NCI-H82 treated with DMSO at 0.1 percent for 48 hours (cell line): ENCODE data around the gene TCEAL4.
"Not testable (repeated sequence)": the region's sequence is repeated elsewhere in the genome, so short reads cannot be mapped to it uniquely, and the experiment has no call there.

Experiments
- DNase-seq: peaks from one replicate; lab custom pipeline; 2025; ENCODE audit not compliant: unreplicated experiment; lab: John Stamatoyannopoulos, UW

Gene TCEAL4

DNA sequence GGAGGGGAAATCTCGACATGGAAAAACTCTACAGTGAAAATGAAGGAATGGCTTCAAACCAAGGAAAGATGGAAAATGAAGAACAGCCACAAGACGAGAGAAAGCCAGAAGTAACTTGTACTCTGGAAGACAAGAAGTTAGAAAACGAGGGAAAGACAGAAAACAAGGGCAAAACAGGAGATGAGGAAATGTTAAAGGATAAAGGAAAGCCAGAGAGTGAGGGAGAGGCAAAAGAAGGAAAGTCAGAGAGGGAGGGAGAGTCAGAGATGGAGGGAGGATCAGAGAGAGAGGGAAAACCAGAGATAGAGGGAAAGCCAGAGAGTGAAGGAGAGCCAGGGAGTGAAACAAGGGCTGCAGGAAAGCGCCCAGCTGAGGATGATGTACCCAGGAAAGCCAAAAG, 1.3 kb downstream of the TCEAL4 start:
- DNase-seq, result no peak

DNA sequence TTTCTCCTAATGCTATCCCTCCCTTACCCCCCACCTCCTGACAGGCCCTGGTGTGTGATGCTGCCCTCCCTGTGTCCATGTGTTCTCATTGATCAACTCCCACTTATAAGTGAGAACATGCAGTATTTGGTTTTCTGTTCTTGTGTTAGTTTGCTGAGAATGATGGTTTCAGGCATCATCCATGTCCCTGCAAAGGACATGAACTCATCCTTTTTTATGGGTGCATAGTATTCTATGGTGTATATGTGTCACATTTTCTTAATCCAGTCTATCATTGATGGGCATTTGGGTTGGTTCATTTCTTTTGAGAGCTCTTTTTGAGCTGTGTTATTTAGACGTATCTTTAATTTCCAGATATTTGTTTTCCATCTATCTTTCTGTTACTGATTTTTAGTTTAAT, 7.0 kb downstream of the TCEAL4 start:
- DNase-seq, result not testable (repeated sequence)

GRCh38 chrX:103595202-103595601, 9.9 kb downstream of the TCEAL4 start:
- DNase-seq, result not testable (repeated sequence)

GRCh38 chrX:103607364-103608305, 22.3 kb downstream of the TCEAL4 start, which contains the start of gene TCEAL3:
Gene TCEAL3 (plus strand): TSS chrX:103607963. CDS start chrX:103609065, 1,102 bp downstream.
- DNase-seq, result no peak

DNA sequence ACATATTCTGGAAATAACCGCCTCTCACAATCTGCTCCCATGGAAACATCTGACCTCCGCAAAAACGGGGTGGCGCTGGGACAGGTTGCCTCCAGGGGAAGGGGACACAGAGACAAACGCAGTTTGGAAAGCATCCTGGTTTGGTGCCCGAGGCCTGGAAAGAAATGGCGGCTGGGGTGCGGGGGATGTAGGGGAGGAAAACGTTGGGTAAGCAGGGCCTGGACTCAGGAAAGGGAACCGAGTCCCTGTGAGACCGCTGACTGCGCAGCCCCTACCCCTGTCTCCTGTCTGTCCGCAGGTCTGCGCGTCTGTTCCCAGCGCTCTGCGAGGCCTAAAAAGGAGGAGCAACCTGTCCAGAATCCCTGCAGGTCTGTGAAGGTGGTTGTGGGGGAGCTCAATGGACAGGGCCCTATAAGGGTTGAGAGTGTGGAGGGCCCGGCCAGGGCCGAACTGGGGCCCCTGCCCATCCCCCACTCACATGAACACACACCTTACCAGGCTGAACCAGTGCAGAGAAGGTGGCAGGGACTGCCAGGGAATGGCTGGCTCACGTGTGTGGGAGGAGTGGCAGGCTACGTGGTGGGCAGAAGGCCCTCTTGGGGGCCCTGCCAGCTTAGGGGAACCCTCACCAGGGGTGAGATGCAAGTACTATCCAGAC, 23.1 kb downstream of the TCEAL4 start:
- no peak for DNase-seq

- DNase-seq, result no peak
These were observed 25.0 kb downstream of the TCEAL4 start for GRCh38 chrX:103610282-103610681.

DNA sequence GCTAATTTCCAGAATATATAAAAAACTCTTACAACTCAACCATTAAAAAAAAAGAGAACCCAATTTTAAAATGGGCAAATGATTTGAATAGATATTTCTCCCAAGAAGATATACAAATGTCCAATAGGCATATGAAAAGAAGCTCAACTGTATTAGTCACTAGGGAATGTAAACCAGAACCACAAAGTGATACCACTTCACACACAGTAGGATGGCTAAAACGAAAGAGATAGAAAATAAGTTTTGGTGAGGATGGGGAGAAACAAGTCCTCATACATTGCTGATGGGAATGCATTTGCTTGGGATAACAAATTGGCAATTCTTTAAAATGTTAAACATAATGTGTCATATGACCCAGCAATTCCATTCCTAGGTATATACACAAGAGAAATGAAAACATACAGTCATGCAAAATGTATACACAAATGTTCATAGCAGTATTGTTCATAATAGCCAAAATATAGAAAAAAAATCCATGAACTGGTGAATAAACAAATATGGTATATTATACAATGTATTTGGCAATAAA, 28.1 kb downstream of the TCEAL4 start:
- no peak for DNase-seq

GRCh38 chrX:103614999-103615398, 29.7 kb downstream of the TCEAL4 start:
- no peak for DNase-seq

GRCh38 chrX:103615781-103616371, 30.6 kb downstream of the TCEAL4 start:
- DNase-seq, result no peak

DNA sequence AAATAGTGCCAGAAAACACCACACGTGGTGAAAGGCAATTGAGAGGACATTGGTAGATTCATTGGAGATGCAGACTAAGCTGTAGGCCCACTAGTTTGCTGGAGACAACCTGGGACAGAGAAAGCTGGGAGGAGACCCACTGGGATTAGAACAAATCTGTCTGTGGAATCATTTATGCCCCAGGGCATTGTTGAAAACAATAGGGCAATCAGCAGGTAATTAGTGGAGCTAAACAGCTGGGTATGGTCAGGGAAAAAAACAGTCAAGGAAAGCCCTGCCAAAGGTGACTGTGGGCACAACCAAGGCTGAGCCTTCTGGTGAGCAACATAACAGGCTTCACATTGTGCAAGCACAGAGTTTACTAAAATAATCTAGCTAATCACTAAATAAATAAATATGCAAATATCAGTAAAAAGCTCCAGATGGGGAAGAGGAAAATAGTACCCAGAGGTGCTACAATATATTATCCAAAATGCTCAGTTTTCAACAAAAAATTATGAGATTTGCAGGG, 31.4 kb downstream of the TCEAL4 start:
- no peak for DNase-seq

DNA sequence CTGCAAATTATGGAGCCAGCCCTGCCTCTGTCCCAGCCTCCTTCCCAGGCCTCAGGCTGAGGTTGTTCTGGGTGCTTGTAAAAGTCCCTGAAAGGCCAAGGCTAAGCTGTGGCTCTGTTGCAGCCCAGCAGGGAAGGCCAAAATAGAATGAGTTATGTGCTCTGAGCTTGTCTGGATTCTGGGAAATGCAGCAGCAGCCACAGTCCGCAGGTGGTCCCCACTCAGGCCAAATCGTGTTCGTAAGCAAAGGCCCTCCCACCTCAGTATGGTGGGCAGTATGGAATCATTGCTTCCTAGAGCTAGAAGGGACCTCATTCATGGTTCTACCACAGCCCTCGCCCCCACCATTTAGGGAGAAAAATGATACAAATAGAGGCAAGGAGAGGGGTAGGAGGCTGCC, 38.8 kb downstream of the TCEAL4 start:
- no peak for DNase-seq

- DNase-seq, result no peak
These were observed 41.5 kb downstream of the TCEAL4 start for GRCh38 chrX:103626855-103627254.

GRCh38 chrX:103628386-103629317, 43.3 kb downstream of the TCEAL4 start, which contains the start of gene TCEAL1:
Gene TCEAL1 (plus strand): TSS chrX:103628975. CDS start chrX:103629917, 942 bp downstream.
- DNase-seq, result peak; percentile 49

DNA sequence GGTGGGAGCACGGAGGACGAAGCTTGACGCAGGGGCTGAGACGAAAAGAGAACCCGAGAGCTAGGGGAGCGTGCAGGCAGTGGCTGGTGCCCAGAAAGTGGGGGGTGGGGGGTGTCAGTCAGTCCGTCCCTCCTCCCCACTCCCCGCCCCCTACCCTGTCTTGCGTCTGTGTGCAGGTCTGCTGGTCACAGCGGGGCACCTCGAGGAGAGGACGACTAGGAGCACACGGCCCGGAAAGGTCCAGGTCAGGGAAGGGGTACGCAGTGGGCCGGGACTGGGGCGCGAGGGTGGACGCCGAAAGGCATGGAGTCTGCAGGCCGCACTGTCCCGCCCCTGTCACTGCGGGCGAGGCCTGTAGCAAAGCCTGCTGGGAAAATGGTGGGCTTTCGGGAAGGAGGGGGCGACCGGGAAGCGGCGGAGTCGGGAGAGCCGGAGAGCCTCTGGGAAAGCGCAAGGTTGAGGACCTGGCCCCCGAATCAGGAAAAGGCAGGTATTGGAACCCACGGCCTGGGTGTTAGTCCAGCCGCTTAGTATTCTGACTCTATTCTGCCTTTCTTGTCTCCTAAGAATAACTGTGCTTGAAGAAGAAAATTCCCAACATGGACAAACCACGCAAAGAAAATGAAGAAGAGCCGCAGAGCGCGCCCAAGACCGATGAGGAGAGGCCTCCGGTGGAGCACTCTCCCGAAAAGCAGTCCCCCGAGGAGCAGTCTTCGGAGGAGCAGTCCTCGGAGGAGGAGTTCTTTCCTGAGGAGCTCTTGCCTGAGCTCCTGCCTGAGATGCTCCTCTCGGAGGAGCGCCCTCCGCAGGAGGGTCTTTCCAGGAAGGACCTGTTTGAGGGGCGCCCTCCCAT, 44.2 kb downstream of the TCEAL4 start:
- peak; percentile 62 for DNase-seq

GRCh38 chrX:103630171-103630511, 44.8 kb downstream of the TCEAL4 start:
- no peak for DNase-seq

DNA sequence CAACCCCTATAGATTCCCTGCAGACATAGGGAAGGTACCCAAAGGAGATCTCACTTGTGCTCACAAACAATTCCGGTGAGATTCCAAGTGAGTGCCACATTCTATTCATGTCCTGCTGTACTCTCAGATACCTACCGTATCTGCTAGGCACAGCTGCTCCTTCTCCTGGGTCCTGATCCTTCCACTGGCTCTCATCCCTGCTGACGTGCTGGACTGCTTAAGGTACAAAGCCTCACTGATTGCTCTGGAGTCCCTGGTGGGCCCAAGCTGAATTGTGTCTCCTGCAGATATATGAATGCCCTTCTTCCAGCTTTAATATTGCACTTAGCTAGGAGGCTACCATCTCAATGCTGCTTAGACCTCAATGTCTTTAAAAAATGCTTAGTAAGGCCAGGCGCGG, 45.8 kb downstream of the TCEAL4 start:
- no peak for DNase-seq

GRCh38 chrX:103635436-103635835, 50.1 kb downstream of the TCEAL4 start:
- DNase-seq, result no peak
